Esophagus squamous epithelium (tissue), 5 donors: ENCODE data around the gene PIK3R5. TPM values are rescaled to one million over a fixed set of nuclear protein-coding genes. Genes with fewer than 3 reads are reported as not detected.
"Not testable (repeated sequence)": the region's sequence is repeated elsewhere in the genome, so short reads cannot be mapped to it uniquely, and the experiment has no call there.

Source experiments
- DNase-seq: peaks from one replicate; lab custom pipeline; 2025; lab: John Stamatoyannopoulos, UW
- H3K27ac ChIP-seq, 4 donors: fragments of 200-600 bp; sonication (generic); one replicate each; pipeline ENCODE4 v1.5.1; 2016 to 2019; ENCODE audit warnings: mild to moderate bottlenecking in 1 of 4
- H3K27me3 ChIP-seq, 4 donors: fragments of 200-600 bp; sonication (generic); 1 replicate in 3 of 4; 2 replicates in 1 of 4; pipeline versions ENCODE4 v1.5.1 to v1.6.0; 2017 to 2021; ENCODE audit warnings: antibody characterized with exemption in 1 of 4
- H3K36me3 ChIP-seq, 3 donors: fragments of 200-600 bp; sonication (generic); one replicate each; pipeline ENCODE4 v1.5.1; 2016 to 2019
- H3K4me1 ChIP-seq, 3 donors: fragments of 200-600 bp; sonication (generic); one replicate each; pipeline ENCODE4 v1.5.1; 2017 to 2019
- H3K4me3 ChIP-seq, 4 donors: fragments of 200-600 bp; sonication (generic); 1 replicate in 3 of 4; 2 replicates in 1 of 4; pipeline ENCODE4 v1.5.1; 2016 to 2019; ENCODE audit warnings: mild to moderate bottlenecking in 2 of 4, moderate library complexity in 1 of 4
- H3K9me3 ChIP-seq, 3 donors: fragments of 200-600 bp; sonication (generic); one replicate each; pipeline ENCODE4 v1.5.1; 2016 to 2019
- CTCF ChIP-seq, 6 experiments: fragments of 450-650 bp in 4 of 6; fragments of 200-600 bp in 2 of 6; sonication (generic) in 2 of 6; IDR thresholded peaks; one replicate each; pipeline ENCODE4 v1.5.1; 2016 to 2019; ENCODE audit warnings: antibody characterized with exemption in 6 of 6, mild to moderate bottlenecking in 4 of 6, moderate library complexity in 4 of 6
- POLR2A ChIP-seq, 4 donors: fragments of 450-650 bp; IDR thresholded peaks; one replicate each; pipeline ENCODE4 v1.6.1; 2017; ENCODE audit warnings: antibody characterized with exemption in 4 of 4, mild to moderate bottlenecking in 4 of 4, moderate library complexity in 3 of 4
- WGBS, 2 donors: methylation state at CpG; one replicate each; pipeline ENCODE4 v1.1.5; 2018; 5-methylcytosine and 5-hydroxymethylcytosine counted together
- intact Hi-C: fragments of 100-400 bp; cut with DNase I; formaldehyde crosslinking; loops from one replicate; pipeline ENCODE4 v1.15.0; 2022
- total RNA-seq, 4 donors: library from RNA; depleted of rRNA; stranded (reverse); fragments of >200 nt; gene quantifications; one replicate each; pipeline ENCODE4 v1.1.0, GENCODE V29; 2016
- donor health status: DM: yes; HTN: yes; CAD: no.

Gene PIK3R5
- total RNA-seq, 4 donors from 2014 or later: 1.8 to 8.8 (median 3.1) TPM

- WGBS, 2 donors: 74 to 76% methylated on average over 3 to 5 of the region's 8 CpGs
- H3K9me3 ChIP-seq: no peaks in the 10 kb centered on the region
- intact Hi-C loops: no loop called here
- H3K27ac ChIP-seq: no peak overlapping the region
- peaks cover 0 to 5% (median 0%) of the 10 kb centered on the region in 3 donors for H3K36me3 ChIP-seq
- no peak for DNase-seq
- TF ChIP-seq POLR2A (IDR thresholded peaks at IDR 0.05): no peak
- no peak for TF ChIP-seq CTCF (IDR thresholded peaks at IDR 0.05)
- H3K27me3 ChIP-seq: no peaks in the 10 kb centered on the region
- H3K4me1 ChIP-seq: no peaks in the 10 kb centered on the region
- no peak overlapping the region for H3K4me3 ChIP-seq
These were observed 76.7 kb downstream of the PIK3R5 start for GRCh38 chr17:8888704-8889302.

GRCh38 chr17:8887834-8888703, 77.4 kb downstream of the PIK3R5 start:
- no peak for TF ChIP-seq POLR2A (IDR thresholded peaks at IDR 0.05)
- TF ChIP-seq CTCF (IDR thresholded peaks at IDR 0.05): no peak
- Histone ChIP-seq H3K27ac (no peak overlapping the region), H3K9me3 (no peaks in the 10 kb centered on the region), H3K27me3 (no peaks in the 10 kb centered on the region), H3K4me1 (no peaks in the 10 kb centered on the region), H3K36me3 (peaks cover 0 to 5% (median 0%) of the 10 kb centered on the region in 3 donors), H3K4me3 (no peak overlapping the region)
- intact Hi-C loops: no loop called here
- no peak for DNase-seq
- WGBS, 2 donors: 89 to 93% methylated on average over 12 to 18 of the region's 39 CpGs

GRCh38 chr17:8887301-8887700, 78.2 kb downstream of the PIK3R5 start:
- 95% methylated on average over 3 of the region's 11 CpGs; no CpG with 5 or more reads in 1 of the 2 donors for WGBS, 2 donors
- TF ChIP-seq POLR2A (IDR thresholded peaks at IDR 0.05) (no peak), CTCF (IDR thresholded peaks at IDR 0.05) (no peak)
- peaks cover 0 to 5% (median 0%) of the 10 kb centered on the region in 3 donors for H3K36me3 ChIP-seq

GRCh38 chr17:8885967-8886684, 79.4 kb downstream of the PIK3R5 start:
- TF ChIP-seq POLR2A (IDR thresholded peaks at IDR 0.05) (no peak), CTCF (IDR thresholded peaks at IDR 0.05) (no peak)
- intact Hi-C loops: no loop called here
- Histone ChIP-seq H3K36me3 (peaks cover 0 to 5% (median 0%) of the 10 kb centered on the region in 3 donors), H3K9me3 (no peaks in the 10 kb centered on the region), H3K27me3 (no peaks in the 10 kb centered on the region), H3K27ac (no peak overlapping the region), H3K4me3 (no peak overlapping the region), H3K4me1 (no peaks in the 10 kb centered on the region)
- whole genome bisulfite sequencing, 2 donors: 61 to 79% methylated on average over 7 to 22 of the region's 23 CpGs
- no peak for DNase-seq

More at GRCh38 chr17:8887301-8887700, 78.2 kb downstream of the PIK3R5 start:
- Histone ChIP-seq H3K4me1 (no peaks in the 10 kb centered on the region), H3K27ac (no peak overlapping the region), H3K27me3 (no peaks in the 10 kb centered on the region), H3K4me3 (no peak overlapping the region), H3K9me3 (no peaks in the 10 kb centered on the region)
- intact Hi-C loops: no loop called here
- DNase-seq: no peak

GRCh38 chr17:8885163-8885966, 80.1 kb downstream of the PIK3R5 start:
- intact Hi-C loops, H3K36me3 ChIP-seq, H3K27ac ChIP-seq, H3K9me3 ChIP-seq, DNase-seq, H3K4me3 ChIP-seq, H3K27me3 ChIP-seq, H3K4me1 ChIP-seq: not testable (repeated sequence)
- 59 to 75% methylated on average over 5 to 7 of the region's 30 CpGs for WGBS, 2 donors
